Fibroblast of skin of back (primary cell): ENCODE measurements around the gene SLC38A3.
"Not testable (repeated sequence)": the region's sequence is repeated elsewhere in the genome, so short reads cannot be mapped to it uniquely, and the experiment has no call there.

Source experiments
- DNase-seq: peaks from one replicate; pipeline ENCODE4 v3.0.0-alpha.2; 2013

The SLC38A3 gene

GRCh38 chr3:50192689-50193141, 12.4 kb upstream of the SLC38A3 start:
- DNase-seq, result peak; percentile 50

- DNase-seq, result no peak
These were observed 11.8 kb upstream of the SLC38A3 start for GRCh38 chr3:50193286-50193685.

DNA sequence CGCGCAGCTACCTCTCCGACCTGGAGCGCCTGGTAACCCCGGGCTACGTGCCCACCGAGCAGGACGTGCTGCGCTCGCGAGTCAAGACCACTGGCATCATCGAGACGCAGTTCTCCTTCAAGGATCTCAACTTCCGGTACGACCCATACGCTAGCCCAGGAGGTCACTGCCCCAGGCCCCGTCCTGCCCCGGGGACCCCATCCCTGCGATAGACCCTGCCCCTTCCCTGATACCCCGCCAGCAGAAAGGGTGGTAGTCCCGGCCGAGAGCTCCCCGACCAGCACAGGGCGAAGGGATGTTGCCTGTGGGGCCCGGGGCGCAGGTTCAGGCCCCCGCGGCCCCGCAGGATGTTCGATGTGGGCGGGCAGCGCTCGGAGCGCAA, 11.3 kb upstream of the SLC38A3 start:
- no peak for DNase-seq

DNA sequence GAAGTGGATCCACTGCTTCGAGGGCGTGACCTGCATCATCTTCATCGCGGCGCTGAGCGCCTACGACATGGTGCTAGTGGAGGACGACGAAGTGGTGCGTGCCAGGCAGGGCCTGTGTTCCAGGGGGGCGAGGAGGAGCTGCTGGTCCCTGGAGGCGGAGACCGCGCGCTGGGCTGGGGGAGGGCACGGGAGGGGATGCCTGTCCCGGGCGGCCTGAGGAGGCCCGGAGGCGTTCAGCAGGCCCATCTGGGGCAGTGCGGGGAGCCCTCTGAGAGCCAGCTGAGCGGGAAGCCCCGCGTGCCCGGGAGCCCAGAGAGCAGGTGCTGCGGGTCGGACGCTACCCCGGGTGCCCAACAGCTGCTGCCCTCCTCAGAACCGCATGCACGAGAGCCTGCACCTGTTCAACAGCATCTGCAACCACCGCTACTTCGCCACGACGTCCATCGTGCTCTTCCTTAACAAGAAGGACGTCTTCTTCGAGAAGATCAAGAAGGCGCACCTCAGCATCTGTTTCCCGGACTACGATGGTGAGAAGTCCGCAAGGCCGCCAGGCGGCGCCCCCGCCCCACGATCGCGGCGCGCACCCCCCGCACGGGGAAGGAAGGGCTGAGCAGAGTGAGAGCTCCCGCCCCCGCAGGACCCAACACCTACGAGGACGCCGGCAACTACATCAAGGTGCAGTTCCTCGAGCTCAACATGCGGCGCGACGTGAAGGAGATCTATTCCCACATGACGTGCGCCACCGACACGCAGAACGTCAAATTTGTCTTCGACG, 10.8 kb upstream of the SLC38A3 start:
- peak; percentile 49 for DNase-seq

GRCh38 chr3:50194903-50195500, 10.1 kb upstream of the SLC38A3 start:
- DNase-seq, result no peak

GRCh38 chr3:50195501-50196252, 9.4 kb upstream of the SLC38A3 start:
- no peak for DNase-seq

DNA sequence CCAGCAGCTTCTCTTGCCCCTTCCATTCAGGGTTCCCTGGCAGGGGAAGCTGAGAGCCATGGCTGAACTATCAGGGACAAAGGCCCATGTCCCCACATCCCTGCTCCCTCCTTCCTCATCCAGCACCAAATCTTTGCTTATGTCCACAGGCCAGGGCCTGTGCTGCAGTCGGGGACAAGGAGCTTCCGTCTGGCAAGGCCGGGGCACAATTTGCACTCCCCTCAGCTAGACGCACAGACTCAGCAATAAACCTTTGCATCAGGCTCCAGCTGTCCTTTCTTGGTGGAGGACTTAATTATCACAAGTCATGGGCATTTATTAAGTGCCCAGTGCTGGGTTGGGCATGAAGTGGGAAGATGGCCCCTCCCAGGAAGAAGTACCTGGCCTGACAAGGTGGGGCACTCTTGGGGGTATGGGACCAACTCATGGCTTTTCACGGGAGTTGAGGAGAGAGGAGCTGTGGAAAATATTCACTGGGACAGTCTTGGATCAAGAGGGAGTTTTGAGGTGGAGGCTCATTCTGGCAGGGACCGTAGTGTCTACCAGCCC, 8.7 kb upstream of the SLC38A3 start:
- no peak for DNase-seq

GRCh38 chr3:50201573-50202315, 3.3 kb upstream of the SLC38A3 start:
- DNase-seq, result no peak

GRCh38 chr3:50202353-50203112, 2.5 kb upstream of the SLC38A3 start:
- no peak for DNase-seq

DNA sequence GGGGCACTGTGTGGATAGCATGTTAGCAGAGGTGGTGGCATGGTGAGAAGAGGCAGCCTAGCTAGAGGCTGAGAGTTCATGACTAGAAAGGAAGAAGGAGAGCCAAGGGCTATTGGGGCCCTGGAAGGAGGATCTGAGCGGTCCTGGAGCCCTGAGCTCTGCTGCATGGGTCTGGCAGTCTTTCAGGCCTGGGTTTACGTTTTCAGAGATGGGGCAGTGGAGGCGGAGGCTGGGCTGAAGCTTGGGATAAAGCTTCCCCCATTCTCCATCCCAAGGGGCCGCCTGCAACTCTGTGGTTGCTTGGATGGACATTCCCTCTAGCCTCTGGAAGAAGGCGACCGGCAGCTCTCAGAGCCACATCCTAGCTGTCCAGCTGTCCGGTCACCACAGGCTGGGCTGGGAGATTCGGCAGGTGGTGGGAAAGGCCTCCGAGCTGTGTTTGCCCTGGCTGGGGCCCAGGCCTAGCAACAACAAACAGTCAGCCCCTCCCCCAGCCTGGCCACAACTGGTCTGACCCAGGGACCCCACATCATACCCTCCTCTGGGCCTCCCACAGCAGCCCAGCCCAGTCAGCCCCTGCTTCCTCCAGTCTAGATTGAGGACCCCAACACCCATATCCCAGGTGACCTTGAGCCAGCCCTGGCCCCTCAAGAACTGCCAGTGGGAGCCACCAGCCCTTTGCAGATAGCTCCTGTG, 1.8 kb upstream of the SLC38A3 start:
- no peak for DNase-seq

DNA sequence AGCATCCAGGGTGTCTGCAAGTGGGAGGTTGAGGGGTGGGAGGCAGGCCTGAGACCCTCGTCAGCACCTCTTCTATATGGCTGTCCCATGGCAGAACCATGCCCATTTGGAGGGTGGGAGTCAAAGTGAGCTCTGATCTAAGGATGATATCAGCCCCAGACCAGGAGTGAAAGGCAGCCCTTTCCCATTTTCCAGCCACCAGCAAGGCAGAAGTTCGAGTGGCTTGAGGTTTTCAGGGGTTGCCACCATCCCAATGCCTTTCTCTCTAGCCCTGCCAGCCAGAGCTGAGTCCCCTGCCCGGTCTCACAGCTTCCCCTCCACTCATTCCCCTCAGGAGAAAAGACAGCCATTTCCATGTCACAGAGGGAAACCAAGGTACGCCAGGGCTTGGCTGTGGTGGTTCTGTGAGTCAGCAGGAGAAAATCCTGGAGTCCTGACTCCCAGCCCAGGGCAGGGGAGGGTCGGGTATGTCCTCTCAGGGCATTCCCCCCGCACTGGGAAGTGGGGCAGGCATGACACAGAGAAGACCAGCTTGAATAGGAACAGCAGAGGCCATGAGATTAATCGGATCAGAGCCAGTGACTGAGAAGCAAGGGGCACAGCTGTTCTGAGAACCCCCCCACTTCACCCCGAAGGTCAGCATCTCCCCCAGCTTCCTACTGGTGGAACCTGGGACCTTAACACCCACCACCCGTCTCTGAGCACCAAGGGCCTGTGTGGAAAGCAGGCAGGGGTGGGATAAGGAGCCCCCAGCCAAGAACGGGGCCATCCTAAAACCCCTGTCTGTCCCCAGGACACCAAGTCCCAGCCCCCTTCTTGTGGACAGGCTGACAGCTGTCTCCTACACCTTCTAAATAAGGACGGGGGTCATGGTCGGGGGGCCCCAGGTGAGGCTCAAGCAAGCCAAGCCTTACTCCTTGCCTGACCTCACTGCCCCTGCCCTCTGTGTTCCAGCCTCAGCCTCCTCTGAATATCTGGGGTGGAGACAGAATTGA, 965 bp upstream of the SLC38A3 start:
- no peak for DNase-seq

DNA sequence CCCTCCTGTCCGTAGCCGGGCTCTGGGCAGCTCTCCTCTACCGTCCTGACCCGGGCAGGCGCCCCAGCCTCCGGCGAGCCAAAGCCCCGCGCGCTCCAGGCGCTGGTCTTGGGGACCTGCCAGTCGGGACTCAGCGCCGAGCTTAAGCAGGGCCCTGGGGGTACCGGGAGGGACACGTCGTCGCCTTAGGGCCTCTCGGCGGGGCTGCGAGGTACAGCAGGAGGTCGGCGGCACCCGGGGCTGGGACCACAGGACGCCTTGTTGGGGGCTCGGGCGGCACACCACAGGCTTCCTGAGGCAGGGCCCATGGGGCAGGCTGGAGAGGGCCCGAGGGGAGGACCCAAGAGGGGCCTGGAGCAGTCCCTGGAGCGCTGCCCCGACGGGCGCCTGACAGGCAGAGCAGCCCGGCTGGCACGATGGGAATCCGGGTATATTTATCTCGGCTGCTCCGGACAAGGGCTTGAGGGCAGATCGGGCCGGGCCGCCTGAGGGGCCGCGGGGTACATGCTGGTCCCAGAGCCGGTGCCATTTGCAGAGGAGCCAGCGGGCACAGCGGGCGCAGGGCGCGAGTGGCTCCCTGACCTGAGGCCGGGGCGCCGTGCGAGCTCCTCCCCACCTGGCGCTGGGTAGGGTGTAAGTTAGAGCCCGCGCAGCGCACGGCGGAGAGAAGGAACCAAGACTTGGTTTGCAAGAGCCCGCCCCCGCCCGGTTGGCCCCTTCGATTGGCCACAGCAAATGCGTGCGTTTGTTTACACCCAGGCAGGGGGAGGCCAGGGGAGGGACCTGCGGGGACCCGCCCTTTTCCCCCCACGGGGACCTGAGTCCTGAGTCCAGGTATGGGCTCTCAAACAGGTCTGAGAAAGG, 574 bp downstream of the SLC38A3 start:
- no peak for DNase-seq

- DNase-seq, result no peak
These were observed 2.4 kb downstream of the SLC38A3 start for GRCh38 chr3:50207359-50208042.

GRCh38 chr3:50208677-50209344, 3.7 kb downstream of the SLC38A3 start:
- no peak for DNase-seq

GRCh38 chr3:50210176-50210509, 5.1 kb downstream of the SLC38A3 start:
- no peak for DNase-seq

DNA sequence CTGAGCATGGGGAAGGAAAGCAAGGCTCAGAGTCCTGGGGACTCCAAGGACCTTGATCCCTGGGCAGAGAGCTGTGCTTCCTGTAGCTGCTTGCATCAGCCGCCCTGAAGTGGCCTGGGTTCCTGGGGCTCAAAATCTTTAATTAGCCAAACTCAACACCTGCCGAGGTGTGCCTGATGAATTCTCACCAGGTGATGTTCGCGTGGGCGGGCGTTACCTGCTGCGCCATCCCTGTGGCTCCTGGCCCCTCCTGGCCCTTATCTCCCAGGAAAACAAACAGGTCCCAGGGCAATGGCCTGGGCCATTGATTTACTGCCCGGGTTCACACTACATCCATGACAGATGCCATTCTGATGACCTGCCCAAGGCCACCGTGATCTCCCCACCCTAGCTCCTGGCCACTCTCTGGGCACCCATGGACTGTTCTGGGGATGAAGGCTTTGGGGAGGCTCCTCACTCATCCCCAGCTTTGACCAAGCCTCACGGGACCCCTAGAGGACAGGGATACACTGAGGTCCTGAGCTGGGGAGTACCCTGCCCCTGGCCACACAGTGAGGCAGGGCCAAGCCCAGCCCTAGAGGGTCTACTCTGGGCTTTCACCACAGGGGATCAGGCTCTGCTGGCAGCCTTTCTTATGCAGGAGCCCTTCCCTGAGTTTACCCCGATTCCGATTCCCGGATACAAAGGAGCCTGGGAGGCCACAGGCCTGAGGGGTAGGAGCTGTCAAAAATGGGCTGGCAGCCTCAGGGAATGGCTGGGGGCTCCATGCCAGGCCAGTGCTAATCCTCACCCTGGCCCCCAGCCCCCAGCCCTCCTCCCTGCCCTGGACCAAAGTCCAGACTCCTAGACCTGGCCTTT, 5.7 kb downstream of the SLC38A3 start:
- no peak for DNase-seq

DNA sequence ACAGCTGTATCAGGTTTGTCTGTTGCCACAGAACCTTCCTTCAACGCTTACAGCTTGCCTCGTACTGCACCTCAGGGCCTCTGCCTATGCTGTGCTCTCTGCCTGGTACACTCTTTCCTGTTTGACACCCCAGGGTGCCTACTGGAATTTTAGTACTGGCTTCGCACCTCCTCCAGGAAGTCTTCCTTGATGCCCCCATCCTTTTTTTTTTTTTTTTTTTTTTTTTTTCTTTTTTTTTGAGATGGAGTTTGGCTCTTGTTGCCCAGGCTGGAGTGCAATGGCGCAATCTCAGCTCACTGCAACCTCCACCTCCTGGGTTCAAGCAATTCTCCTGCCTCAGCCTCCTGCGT, 6.3 kb downstream of the SLC38A3 start:
- DNase-seq, result not testable (repeated sequence)
